M059J (cell line): Measurements from ENCODE around the gene NLRP4. TPM values are rescaled to one million over a fixed set of nuclear protein-coding genes. Genes with fewer than 3 reads are reported as not detected.
"Not testable (repeated sequence)": the region's sequence is repeated elsewhere in the genome, so short reads cannot be mapped to it uniquely, and the experiment has no call there.

Source experiments
- DNase-seq: peaks from one replicate; pipeline ENCODE4 v3.0.0-alpha.2; 2012; ENCODE audit warnings: low read depth
- total RNA-seq: library from RNA; depleted of rRNA; stranded (reverse); fragments of >200 nt; shearing (Covaris generic); gene quantifications from 2 replicates; pipeline ENCODE4 v1.2.3, GENCODE V29; 2014; rRNA removed

NLRP4 gene
- total RNA-seq, 1 experiment from 2014 or later: not detected

DNA sequence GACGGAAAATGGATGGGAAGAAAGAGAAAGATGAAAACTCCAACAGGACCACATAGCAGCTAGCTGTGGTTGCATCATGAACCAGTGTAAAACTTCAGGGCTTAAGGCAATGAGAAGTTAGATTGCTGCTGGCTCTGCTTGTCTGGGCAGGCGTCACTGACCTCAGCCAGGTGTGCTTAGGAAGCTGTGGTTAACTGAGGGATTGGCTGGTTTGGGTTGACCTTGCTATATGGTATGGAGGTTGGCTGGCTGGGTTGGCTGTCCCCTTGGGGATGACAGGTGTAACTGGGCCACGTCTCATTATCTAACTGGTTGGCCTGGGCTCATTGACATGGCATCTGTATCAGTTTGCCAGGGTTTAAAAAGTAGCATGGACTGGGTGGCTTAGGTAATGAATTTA, 40.9 kb downstream of the NLRP4 start:
- no peak for DNase-seq

DNA sequence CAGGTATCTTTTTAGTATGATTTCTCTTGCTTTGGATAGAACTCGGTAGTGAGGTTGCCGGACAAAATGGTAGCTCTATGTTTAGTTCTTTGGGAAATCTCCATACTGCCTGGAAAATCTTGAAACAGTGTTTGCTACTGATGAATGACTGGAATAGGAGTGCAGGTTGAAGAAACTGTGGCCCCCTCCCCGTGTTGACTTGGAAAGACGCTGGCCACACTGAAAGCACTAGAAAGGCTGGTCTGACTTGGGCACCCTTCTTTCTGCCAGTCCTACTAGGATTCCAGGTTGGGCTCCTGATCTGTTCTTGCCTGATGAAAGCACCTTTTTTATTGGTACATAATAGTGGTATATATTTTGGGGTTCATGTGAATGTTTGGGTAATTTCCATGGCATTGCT, 46.3 kb downstream of the NLRP4 start:
- DNase-seq: no peak

DNA sequence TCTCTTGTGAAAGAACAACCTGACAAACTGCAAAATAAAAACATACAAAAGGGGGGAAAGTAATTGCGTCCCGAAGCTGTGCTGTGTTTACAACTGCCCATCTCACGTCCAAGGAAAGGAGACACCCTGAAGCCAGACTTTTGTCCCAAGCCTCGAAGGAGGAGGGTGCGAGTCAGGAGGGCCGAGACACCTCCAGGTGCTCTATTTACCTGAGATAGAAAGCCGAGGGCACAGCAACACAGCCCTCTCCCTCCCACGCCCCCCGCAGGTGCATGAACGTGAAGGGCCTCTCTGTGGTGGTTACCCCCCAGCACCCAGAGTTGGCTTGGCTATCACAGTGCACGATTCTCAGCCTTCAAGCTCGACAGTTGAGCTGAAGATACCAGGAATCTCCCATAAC, 62.6 kb downstream of the NLRP4 start:
- DNase-seq: no peak

DNA sequence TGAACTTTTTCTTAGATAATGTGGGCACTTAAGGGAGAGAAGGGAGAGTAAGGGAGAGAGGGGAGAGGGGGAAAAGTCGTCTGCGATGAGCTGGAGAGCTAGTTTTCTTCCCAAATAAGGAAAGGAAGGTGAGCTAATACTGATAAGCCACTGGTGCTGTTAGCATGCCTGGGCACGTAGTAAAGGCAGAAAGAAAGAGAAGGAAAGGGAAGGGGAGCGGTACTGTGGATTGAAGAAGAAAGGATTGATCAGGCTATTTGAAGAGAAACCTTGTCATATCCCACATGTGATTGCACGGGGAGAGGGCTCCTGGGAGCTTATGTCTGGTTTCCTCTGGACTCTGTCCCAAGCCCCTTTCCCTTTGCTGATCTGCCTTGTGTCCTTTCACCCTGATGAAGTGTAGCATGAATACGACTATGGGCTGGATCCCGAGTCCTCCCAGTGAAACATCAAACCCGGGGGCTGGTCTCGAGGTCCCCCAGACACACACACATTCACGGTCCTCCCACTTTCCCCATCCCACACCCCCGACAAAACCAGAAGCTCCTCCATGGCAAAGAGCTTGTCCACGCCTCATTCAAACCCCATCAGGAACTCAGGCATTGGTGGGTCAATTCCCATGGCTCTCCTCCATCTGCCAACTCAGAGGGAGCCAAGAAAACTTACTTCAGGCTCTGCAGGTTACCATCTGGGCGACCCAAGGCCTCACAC, 65.2 kb downstream of the NLRP4 start:
- DNase-seq: no peak

DNA sequence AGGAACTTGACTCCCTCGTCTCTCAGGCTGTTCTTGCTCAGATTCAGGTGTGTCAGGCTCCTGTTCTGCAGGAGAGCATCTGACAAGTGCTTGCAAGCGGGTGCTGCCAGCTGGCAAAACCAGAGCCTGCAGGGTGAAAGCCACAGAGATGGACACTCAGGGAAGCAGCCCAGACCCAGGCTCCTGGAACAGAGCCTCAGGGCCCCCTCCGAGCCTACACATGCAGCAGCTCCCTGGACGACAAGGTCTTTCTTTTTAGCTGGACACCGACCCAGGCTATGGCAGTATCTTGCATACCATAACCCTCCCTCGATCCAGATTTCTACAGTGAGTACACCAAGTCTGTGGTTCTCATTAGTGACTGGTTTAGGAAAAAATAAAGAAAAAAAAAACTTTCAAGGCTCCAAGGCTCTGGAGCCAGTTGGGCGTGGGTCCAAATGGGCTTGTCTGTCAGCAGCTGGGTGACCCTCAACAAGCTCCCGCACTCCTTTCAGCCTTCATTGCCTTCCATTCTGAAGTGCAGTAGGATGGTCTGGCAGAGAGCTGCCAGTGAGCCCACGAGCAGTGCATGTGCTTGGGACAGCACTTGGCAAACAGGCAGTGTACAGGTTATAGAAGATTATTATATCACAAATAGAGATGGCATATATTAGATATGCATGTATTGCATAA, 65.9 kb downstream of the NLRP4 start:
- no peak for DNase-seq

DNA sequence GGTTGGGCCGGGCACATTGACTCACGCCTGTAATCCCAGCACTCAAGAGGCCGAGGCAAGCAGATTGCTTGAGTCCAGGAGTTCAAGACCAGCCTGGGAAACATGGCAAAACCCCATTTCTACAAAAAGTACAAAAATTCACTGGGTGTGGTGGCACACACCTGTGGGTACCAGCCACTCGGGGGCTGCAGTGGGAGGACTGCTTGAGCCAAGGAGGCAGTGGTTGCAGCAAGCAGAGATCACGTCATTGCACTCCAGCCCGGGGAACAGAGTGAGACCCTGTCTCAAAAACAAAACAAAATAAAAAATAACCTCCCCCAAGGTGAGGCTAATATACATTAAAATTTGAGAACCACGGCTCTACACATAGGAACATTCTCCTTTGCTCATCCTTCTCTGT, 70.9 kb downstream of the NLRP4 start:
- no peak for DNase-seq

DNA sequence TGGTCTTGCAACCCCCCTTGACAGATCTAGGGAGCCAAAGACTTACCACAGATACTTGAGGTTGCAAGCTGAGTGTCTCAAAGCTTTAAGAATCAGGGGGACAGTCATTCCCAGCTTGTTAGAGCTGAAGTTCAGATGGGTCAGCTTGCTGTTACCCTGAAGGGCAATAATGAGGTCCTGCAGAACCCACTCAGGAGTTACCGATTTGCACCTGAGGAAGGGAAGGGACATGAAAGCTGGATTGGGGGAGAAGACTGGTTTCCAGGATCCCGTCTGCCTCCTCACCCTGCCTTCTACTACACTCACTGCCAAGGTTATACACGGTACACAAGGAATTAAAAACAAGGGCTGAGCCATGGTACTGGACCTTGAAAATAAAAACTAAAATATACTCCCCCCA, 71.4 kb downstream of the NLRP4 start:
- no peak for DNase-seq

DNA sequence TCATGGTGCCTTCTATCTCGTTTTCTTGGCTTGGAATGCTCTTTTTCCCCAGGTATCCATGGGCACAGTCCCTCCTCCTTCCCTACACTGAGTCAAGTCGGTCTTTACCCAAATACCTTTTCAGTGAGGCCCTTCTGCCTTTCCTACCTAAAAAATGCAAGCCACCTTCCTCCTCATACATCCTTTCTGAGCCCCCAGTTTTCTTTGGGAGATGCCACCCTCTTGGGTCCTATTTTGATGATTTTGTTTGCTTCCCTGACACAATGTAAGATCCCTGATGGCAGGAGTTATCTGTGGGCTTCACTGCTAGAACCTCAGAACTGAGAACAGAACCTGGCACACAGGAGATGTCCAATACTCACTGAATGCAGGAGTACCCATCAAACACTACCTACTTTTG, 73.5 kb downstream of the NLRP4 start:
- DNase-seq: no peak

DNA sequence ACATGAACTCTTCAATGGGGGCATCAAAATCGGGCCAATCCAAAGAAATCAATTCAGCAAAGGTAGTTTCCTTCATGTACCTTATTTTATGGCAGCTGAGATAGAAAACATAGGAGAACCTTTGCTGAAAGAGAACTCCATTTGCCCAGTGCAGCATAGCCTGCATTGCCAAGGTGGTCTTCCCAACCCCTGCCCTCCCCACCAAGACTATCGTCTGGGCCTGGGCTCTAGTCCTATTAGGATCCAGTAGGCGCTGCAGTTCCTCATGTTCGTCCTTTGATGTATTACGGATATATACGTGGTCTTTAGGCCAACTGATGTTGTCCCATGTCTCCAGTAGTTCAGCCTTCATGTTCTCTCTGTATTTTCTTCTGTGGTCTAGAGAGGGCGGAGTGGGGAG, 76.6 kb downstream of the NLRP4 start:
- no peak for DNase-seq

DNA sequence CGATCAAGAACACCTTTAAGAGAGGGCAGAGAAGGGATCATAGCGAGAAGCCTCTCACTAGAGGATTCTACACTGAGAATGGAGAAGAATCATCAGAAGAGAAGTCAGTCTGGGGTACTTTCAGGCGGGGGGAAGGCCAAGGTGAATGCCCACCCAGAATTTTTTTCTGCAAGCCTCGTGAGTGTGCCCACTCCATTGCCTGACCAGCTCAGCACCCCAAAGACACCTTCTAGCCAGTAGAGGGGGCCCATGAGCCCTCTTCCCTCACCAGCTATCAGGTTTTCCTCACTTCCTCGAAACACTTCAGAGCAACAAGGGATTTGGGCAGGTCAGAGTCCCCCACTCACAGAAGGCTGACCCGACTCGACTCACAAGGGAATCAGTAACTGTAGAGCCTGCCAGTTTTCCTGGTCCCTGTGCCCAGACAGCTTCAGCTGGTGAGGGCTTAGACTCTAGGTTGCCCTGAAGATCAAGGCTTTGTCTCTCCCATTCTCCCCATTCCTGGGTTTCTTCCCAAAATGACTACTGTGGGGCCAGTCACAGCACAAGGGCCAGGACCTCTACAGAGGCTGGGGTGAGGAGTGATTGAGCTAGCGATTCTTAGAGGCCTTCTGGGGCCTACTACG, 77.4 kb downstream of the NLRP4 start:
- peak; percentile 37 for DNase-seq

DNA sequence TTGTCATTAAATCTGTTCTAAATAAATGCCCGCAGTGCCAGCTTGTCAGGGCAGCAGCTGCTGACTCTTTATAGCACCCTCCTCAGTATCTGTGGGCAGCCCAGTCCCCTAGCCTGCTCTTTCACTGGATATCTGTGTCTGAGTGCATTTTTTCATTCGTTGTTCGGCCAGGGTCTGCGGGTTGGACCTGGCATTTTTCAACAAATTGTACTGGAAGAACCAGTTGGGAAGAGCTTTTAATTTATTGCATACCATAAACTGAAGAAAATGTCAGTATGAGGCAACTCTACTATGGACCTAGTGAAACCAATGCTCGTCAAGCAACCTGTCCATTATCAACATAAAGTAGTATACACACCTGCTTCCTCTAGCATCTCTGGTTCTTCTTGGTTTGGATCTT, 87.2 kb downstream of the NLRP4 start:
- no peak for DNase-seq

DNA sequence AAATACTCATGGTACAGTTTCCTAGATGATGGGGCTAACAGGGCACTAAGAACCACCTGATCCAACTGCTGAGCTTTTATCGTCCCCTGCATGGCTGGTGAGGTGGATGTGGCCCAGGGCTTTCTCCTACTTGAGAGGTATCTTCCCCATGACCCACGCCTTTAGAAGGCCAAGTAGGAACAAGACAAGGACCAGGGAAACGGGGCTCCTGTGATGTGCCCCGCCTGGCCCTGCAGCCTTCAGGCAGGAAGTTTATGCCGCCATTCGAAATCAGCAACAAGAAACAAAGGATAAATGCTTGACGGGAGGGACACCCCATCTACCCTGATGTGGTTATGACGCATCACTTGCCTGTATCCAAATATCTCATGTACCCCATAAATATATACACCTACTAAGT, 91.7 kb downstream of the NLRP4 start:
- DNase-seq: no peak

DNA sequence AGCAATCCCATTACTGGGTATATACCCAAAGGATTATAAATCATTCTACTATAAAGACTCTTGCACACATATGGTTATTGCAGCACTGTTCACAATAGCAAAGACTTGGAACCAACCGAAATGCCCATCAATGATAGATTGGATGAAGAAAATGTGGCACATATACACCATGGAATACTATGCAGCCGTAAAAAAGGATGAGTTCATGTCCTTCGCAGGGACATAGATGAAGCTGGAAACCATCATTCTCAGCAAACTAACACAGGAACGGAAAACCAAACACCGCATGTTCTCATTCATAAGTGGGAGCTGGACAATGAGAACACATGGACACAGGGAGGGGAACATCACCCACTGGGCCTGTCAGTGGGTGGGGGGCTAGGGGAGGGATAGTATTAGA, 92.9 kb downstream of the NLRP4 start:
- DNase-seq: not testable (repeated sequence)

DNA sequence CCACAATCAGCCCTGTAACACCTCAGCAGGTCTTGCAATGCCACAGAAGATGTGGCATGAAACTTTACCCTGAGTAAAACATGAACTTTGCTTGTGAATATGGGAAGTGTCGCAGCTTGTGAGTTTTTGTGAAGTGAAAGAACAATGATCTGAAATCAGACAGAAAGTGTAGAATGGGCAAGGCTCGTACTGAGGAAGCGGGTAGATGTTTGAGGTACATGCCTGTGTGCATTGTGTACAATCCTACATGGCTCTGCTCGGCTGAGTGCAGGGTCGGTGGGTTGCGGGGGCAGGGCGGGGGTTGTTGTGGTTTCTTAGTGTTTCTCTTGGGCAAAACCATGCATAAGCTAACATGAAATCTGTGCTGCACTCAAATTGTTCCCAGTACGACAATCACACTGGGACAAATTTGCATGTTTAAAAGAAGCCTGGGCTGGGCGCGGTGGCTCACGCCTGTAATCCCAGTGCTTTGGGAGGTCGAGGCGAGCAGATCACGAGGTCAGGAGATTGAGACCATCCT, 94.7 kb downstream of the NLRP4 start:
- no peak for DNase-seq

Other genes with a start within 250 kb of the NLRP4 start
- 0.81 and 6.3 TPM in 2 replicates for gene FIZ1, start 237.0 kb upstream of the NLRP4 start, total RNA-seq
- 11.7 and 14.7 TPM in 2 replicates for gene ZNF524, start 236.3 kb upstream of the NLRP4 start, total RNA-seq
- 1.4 and 2.5 TPM in 2 replicates for gene ZNF865, start 230.9 kb upstream of the NLRP4 start, total RNA-seq
- gene ZNF784, start 212.0 kb upstream of the NLRP4 start, total RNA-seq: 2.2 and 5.1 TPM in 2 replicates
- gene ZNF580, start 195.5 kb upstream of the NLRP4 start, total RNA-seq: 18.2 and 20.9 TPM in 2 replicates
- 12.6 and 15.9 TPM in 2 replicates for gene ZNF581, start 192.9 kb upstream of the NLRP4 start, total RNA-seq
- gene CCDC106, start 188.3 kb upstream of the NLRP4 start, total RNA-seq: 4.9 and 5.1 TPM in 2 replicates
- gene U2AF2, start 181.5 kb upstream of the NLRP4 start, total RNA-seq: 140 and 148 TPM in 2 replicates
- gene EPN1, start 161.3 kb upstream of the NLRP4 start, total RNA-seq: 27.7 and 102 TPM in 2 replicates
- not detected in 2 replicates for gene NLRP9, start 98.1 kb upstream of the NLRP4 start, total RNA-seq
- gene RFPL4A, start 77.4 kb upstream of the NLRP4 start, total RNA-seq: not detected in 2 replicates
- gene RFPL4AL1, start 67.4 kb upstream of the NLRP4 start, total RNA-seq: not detected in 2 replicates
- gene NLRP11, start 4.5 kb upstream of the NLRP4 start, total RNA-seq: 2.4 and 4.4 TPM in 2 replicates
- gene NLRP13, start 95.8 kb downstream of the NLRP4 start, total RNA-seq: not detected in 2 replicates
- gene NLRP8, start 111.3 kb downstream of the NLRP4 start, total RNA-seq: not detected in 2 replicates
- not detected in 2 replicates for gene NLRP5, start 150.2 kb downstream of the NLRP4 start, total RNA-seq